Vagina (tissue), 2 donors: ENCODE data around the gene HBP1. TPM values are rescaled to one million over a fixed set of nuclear protein-coding genes. Genes with fewer than 3 reads are reported as not detected.

ENCODE experiments used
- DNase-seq, 2 donors: peaks; one replicate each; pipeline ENCODE4 v3.0.0-alpha.2; 2017; ENCODE audit errors: extremely low spot score in 2 of 2
- H3K27ac ChIP-seq: fragments of 200-600 bp; sonication (generic); one replicate; pipeline ENCODE4 v1.5.1; 2019
- H3K27me3 ChIP-seq: fragments of 200-600 bp; sonication (generic); one replicate; pipeline ENCODE4 v1.5.1; 2019
- H3K36me3 ChIP-seq, 2 donors: fragments of 200-600 bp; sonication (generic); one replicate each; pipeline ENCODE4 v1.5.1; 2017 to 2019
- H3K4me1 ChIP-seq: fragments of 200-600 bp; sonication (generic); one replicate; pipeline ENCODE4 v1.5.1; 2019
- H3K4me3 ChIP-seq, 2 donors: fragments of 200-600 bp; sonication (generic); 1 replicate in 1 of 2; 2 replicates in 1 of 2; pipeline ENCODE4 v1.5.1; 2016 to 2019
- H3K9me3 ChIP-seq: fragments of 200-600 bp; sonication (generic); one replicate; pipeline ENCODE4 v1.5.1; 2019
- CTCF ChIP-seq, 3 experiments: fragments of 450-650 bp in 2 of 3; fragments of 200-600 bp in 1 of 3; sonication (generic) in 1 of 3; IDR thresholded peaks; one replicate each; pipeline ENCODE4 v1.5.1; 2017 to 2019; ENCODE audit warnings: antibody characterized with exemption in 3 of 3, mild to moderate bottlenecking in 2 of 3, moderate library complexity in 2 of 3
- POLR2A ChIP-seq, 2 donors: fragments of 450-650 bp; IDR thresholded peaks; one replicate each; pipeline ENCODE4 v1.6.1; 2017; ENCODE audit warnings: antibody characterized with exemption in 2 of 2, mild to moderate bottlenecking in 2 of 2, moderate library complexity in 2 of 2
- POLR2AphosphoS5 ChIP-seq, 2 donors: sonication (generic); formaldehyde crosslinking; IDR thresholded peaks; one replicate each; pipeline ENCODE4 v1.9.0; 2017; ENCODE audit warnings: antibody characterized with exemption in 2 of 2, mild to moderate bottlenecking in 2 of 2, low read depth in 1 of 2; ENCODE audit not compliant: insufficient read depth in 1 of 2
- intact Hi-C: fragments of 100-400 bp; cut with DNase I; formaldehyde crosslinking; loops from one replicate; pipeline ENCODE4 v1.15.1; 2023
- total RNA-seq: library from RNA; depleted of rRNA; stranded (reverse); fragments of >200 nt; gene quantifications from one replicate; pipeline ENCODE4 v1.2.3, GENCODE V29; 2016

HBP1 gene
- total RNA-seq, 1 donor from 2014 or later = 91.3 TPM

- Histone ChIP-seq H3K36me3 (no peaks in the 10 kb centered on the region), H3K27ac (no peak overlapping the region)
- no peak for TF ChIP-seq CTCF (IDR thresholded peaks at IDR 0.05)
- TF ChIP-seq POLR2AphosphoS5 (IDR thresholded peaks at IDR 0.05; ENCODE audit: insufficient read depth in 1 of 2, low read depth in 1 of 2) = no peak
- TF ChIP-seq POLR2A (IDR thresholded peaks at IDR 0.05) = no peak
These were observed 55.8 kb downstream of the HBP1 start for GRCh38 chr7:107224374-107225223.

GRCh38 chr7:107228291-107228690 is 59.5 kb downstream of the HBP1 start:
- Histone ChIP-seq H3K27ac (no peak overlapping the region), H3K4me3 (no peak overlapping the region), H3K9me3 (no peaks in the 10 kb centered on the region), H3K4me1 (no peaks in the 10 kb centered on the region), H3K27me3 (no peaks in the 10 kb centered on the region), H3K36me3 (no peaks in the 10 kb centered on the region)
- intact Hi-C loops = no loop called here
- TF ChIP-seq POLR2AphosphoS5 (IDR thresholded peaks at IDR 0.05; ENCODE audit: insufficient read depth in 1 of 2, low read depth in 1 of 2) (no peak), POLR2A (IDR thresholded peaks at IDR 0.05) (no peak), CTCF (IDR thresholded peaks at IDR 0.05) (no peak)
- DNase-seq = no peak

More at GRCh38 chr7:107224374-107225223, 55.8 kb downstream of the HBP1 start:
- H3K9me3 ChIP-seq = no peaks in the 10 kb centered on the region
- H3K4me1 ChIP-seq = no peaks in the 10 kb centered on the region
- no peak for DNase-seq
- H3K4me3 ChIP-seq = no peak overlapping the region
- H3K27me3 ChIP-seq = no peaks in the 10 kb centered on the region
- intact Hi-C loops = no loop called here

- DNase-seq = no peak
- Histone ChIP-seq H3K9me3 (no peaks in the 10 kb centered on the region), H3K36me3 (no peaks in the 10 kb centered on the region), H3K4me1 (no peaks in the 10 kb centered on the region), H3K4me3 (no peak overlapping the region), H3K27me3 (no peaks in the 10 kb centered on the region), H3K27ac (no peak overlapping the region)
- intact Hi-C loops = no loop called here
- TF ChIP-seq POLR2A (IDR thresholded peaks at IDR 0.05) (no peak), POLR2AphosphoS5 (IDR thresholded peaks at IDR 0.05; ENCODE audit: insufficient read depth in 1 of 2, low read depth in 1 of 2) (no peak), CTCF (IDR thresholded peaks at IDR 0.05) (no peak)
These were observed 61.5 kb downstream of the HBP1 start for GRCh38 chr7:107230334-107230733.

GRCh38 chr7:107232568-107233090 is 63.8 kb downstream of the HBP1 start:
- Histone ChIP-seq H3K27me3 (no peaks in the 10 kb centered on the region), H3K27ac (no peak overlapping the region), H3K36me3 (no peaks in the 10 kb centered on the region), H3K9me3 (no peaks in the 10 kb centered on the region), H3K4me1 (no peaks in the 10 kb centered on the region), H3K4me3 (no peak overlapping the region)
- intact Hi-C loops = no loop called here
- TF ChIP-seq POLR2AphosphoS5 (IDR thresholded peaks at IDR 0.05; ENCODE audit: insufficient read depth in 1 of 2, low read depth in 1 of 2) (no peak), CTCF (IDR thresholded peaks at IDR 0.05) (no peak), POLR2A (IDR thresholded peaks at IDR 0.05) (no peak)
- no peak for DNase-seq

GRCh38 chr7:107233174-107233573 is 64.4 kb downstream of the HBP1 start:
- no peak overlapping the region for H3K4me3 ChIP-seq
- no peaks in the 10 kb centered on the region for H3K27me3 ChIP-seq
- H3K27ac ChIP-seq = no peak overlapping the region
- intact Hi-C loops = no loop called here
- H3K4me1 ChIP-seq = no peaks in the 10 kb centered on the region
- H3K9me3 ChIP-seq = no peaks in the 10 kb centered on the region
- TF ChIP-seq POLR2A (IDR thresholded peaks at IDR 0.05) = no peak
- no peak for TF ChIP-seq CTCF (IDR thresholded peaks at IDR 0.05)
- TF ChIP-seq POLR2AphosphoS5 (IDR thresholded peaks at IDR 0.05; ENCODE audit: insufficient read depth in 1 of 2, low read depth in 1 of 2) = no peak
- DNase-seq = no peak
- H3K36me3 ChIP-seq = no peaks in the 10 kb centered on the region
